Astrocyte of the cerebellum (primary cell): ENCODE data around the gene ZNF319.

Experiments
- DNase-seq: peaks from one replicate; pipeline ENCODE4 v3.0.0-alpha.2; 2011; ENCODE audit warnings: low read depth
- H3K4me3 ChIP-seq: 2 replicates; pipeline ENCODE4 v1.5.1; 2011; ENCODE audit warnings: mild to moderate bottlenecking, low read depth, low read length, moderate library complexity
- CTCF ChIP-seq: IDR thresholded peaks from 2 replicates; pipeline ENCODE4 v1.5.1; 2012; ENCODE audit warnings: low read length, low read depth, moderate library complexity, mild to moderate bottlenecking; ENCODE audit errors: missing control alignments
- in situ Hi-C: cut with HindIII; loops from 2 replicates; pipeline ENCODE4 v1.10.0; 2017; ENCODE audit warnings: low sequenced_read_pairs

The ZNF319 gene

GRCh38 chr16:57962046-57962445, 38.4 kb downstream of the ZNF319 start:
- H3K4me3 ChIP-seq, result no peak overlapping the region
- DNase-seq, result no peak
- no peak for TF ChIP-seq CTCF
- in situ Hi-C loops, result no loop called here

- no peak for DNase-seq
- H3K4me3 ChIP-seq, result no peak overlapping the region
- in situ Hi-C loops, result no loop called here
- TF ChIP-seq CTCF, result no peak
Observed at GRCh38 chr16:57961538-57961937, 38.9 kb downstream of the ZNF319 start.

GRCh38 chr16:57960826-57961472, 39.5 kb downstream of the ZNF319 start:
- no peak for DNase-seq

GRCh38 chr16:57960310-57960709, 40.2 kb downstream of the ZNF319 start:
- in situ Hi-C loops, result no loop called here
- H3K4me3 ChIP-seq, result no peak overlapping the region
- DNase-seq, result no peak
- TF ChIP-seq CTCF, result no peak

More at GRCh38 chr16:57960826-57961472, 39.5 kb downstream of the ZNF319 start:
- no peak for TF ChIP-seq CTCF
- in situ Hi-C loops, result no loop called here
- H3K4me3 ChIP-seq, result no peak overlapping the region

- no peak overlapping the region for H3K4me3 ChIP-seq
- DNase-seq, result no peak
- TF ChIP-seq CTCF, result no peak
- in situ Hi-C loops, result no loop called here
Observed at GRCh38 chr16:57959804-57960203, 40.7 kb downstream of the ZNF319 start.

- TF ChIP-seq CTCF, result no peak
- no peak overlapping the region for H3K4me3 ChIP-seq
- in situ Hi-C loops, result no loop called here
- no peak for DNase-seq
Observed at GRCh38 chr16:57959121-57959520, 41.4 kb downstream of the ZNF319 start.
